ENCODE results near the gene MAG.

Gene MAG

GRCh38 chr19:35270381-35270811 is 21.6 kb upstream of the MAG start:
- Mint-ChIP-seq H3K27me3 (ENCODE audit: low read depth) (no peaks in the 10 kb centered on the region), H3K4me1 (ENCODE audit: low read depth) (peaks cover 8% of the 10 kb centered on the region), H3K4me3 (peak overlapping the region; percentile 69), H3K9me3 (no peaks in the 10 kb centered on the region), H3K36me3 (ENCODE audit: low read depth) (peaks cover 29% of the 10 kb centered on the region), H3K27ac (no peak overlapping the region)

DNA sequence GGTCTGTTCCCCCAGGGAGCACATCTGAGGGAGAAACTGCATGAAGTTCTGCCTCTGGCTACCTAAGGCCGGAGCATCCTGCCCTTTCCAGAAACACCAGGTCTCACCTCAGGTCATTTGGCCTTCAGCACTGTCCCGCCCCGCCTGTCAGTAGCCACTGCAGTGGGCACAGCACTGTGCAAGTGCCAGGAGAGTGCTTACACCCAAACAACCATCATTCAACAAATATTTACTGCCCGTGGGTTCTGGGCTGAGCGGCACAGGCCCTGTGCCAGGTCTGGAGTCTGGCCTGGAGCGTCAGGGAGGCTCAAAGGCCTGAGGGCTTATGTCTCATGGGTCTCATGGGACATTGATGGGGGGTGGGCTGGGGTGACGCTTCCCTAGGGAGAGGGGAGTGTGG is 20.4 kb upstream of the MAG start:
- H3K27ac Mint-ChIP-seq = no peak overlapping the region
- peaks cover 5% of the 10 kb centered on the region for H3K4me1 Mint-ChIP-seq (ENCODE audit: low read depth)
- H3K36me3 Mint-ChIP-seq (ENCODE audit: low read depth) = peaks cover 36% of the 10 kb centered on the region
- H3K4me3 Mint-ChIP-seq = no peak overlapping the region
- no peaks in the 10 kb centered on the region for H3K27me3 Mint-ChIP-seq (ENCODE audit: low read depth)
- no peaks in the 10 kb centered on the region for H3K9me3 Mint-ChIP-seq

GRCh38 chr19:35272122-35272719 is 19.7 kb upstream of the MAG start:
- no peak overlapping the region for H3K4me3 Mint-ChIP-seq
- peaks cover 5% of the 10 kb centered on the region for H3K4me1 Mint-ChIP-seq (ENCODE audit: low read depth)
- H3K9me3 Mint-ChIP-seq = no peaks in the 10 kb centered on the region
- peaks cover 40% of the 10 kb centered on the region for H3K36me3 Mint-ChIP-seq (ENCODE audit: low read depth)
- H3K27ac Mint-ChIP-seq = peak overlapping the region; percentile 23
- no peaks in the 10 kb centered on the region for H3K27me3 Mint-ChIP-seq (ENCODE audit: low read depth)

DNA sequence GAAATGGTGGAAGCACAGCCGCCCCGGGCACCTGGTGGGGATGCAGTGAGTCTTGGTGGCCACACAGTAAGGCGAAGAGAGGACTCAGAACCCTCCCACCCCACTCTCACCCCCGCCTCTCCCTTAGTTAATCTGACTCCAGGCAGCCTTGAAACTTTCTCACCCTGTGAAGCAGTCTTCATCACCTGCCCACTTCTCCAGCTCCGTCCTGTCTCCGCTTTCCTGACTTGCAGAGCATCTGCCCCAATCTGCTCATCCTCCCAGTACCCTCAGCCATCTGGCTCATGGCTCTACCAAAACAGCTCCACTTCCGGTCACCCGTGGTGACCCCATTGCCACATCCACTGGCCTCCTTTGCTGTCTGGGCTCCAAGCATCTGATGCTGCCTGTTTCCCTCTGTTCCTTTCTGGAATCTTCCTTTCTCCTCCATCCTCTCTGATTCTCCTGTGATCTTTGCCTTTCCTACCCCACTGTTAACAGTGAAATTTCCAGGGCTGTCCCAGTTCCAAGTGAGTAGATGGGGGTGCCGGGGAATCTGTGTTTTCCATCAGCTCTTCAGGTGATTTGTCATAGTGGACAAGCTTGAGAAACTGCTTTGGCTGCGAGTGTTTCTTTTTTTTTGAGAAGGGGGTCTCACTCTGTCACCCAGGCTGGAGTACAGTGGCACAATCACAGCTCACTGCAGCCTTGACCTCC is 18.9 kb upstream of the MAG start:
- H3K9me3 Mint-ChIP-seq = no peaks in the 10 kb centered on the region
- peaks cover 39% of the 10 kb centered on the region for H3K36me3 Mint-ChIP-seq (ENCODE audit: low read depth)
- peaks cover 5% of the 10 kb centered on the region for H3K4me1 Mint-ChIP-seq (ENCODE audit: low read depth)
- no peak overlapping the region for H3K27ac Mint-ChIP-seq
- peak overlapping the region; percentile 1 for H3K4me3 Mint-ChIP-seq
- no peaks in the 10 kb centered on the region for H3K27me3 Mint-ChIP-seq (ENCODE audit: low read depth)

- H3K4me3 Mint-ChIP-seq = no peak overlapping the region
- peaks cover 39% of the 10 kb centered on the region for H3K36me3 Mint-ChIP-seq (ENCODE audit: low read depth)
- H3K4me1 Mint-ChIP-seq (ENCODE audit: low read depth) = peaks cover 5% of the 10 kb centered on the region
- no peak overlapping the region for H3K27ac Mint-ChIP-seq
- no peaks in the 10 kb centered on the region for H3K9me3 Mint-ChIP-seq
- no peaks in the 10 kb centered on the region for H3K27me3 Mint-ChIP-seq (ENCODE audit: low read depth)
These were observed 18.2 kb upstream of the MAG start for GRCh38 chr19:35273686-35274259.

DNA sequence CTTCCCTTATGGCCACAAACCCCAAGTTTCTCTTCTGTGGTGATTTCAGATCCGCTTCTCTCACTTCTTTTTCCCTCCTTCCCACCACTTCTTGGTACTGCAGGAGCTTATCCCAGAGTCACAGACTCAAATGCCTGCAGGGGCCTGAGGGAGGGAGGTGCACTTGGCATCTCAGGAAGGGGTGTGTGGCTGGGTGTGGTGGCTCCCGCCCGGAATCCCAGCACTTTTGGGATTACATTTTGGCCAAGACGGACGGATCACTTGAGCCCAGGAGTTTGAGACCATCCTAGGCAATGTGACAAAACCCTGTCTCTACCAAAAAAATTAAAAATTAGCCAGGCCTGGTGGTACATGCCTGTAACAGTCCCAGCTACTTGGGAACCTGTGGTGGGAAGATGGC is 17.6 kb upstream of the MAG start:
- Mint-ChIP-seq H3K27ac (no peak overlapping the region), H3K36me3 (ENCODE audit: low read depth) (peaks cover 39% of the 10 kb centered on the region), H3K9me3 (no peaks in the 10 kb centered on the region), H3K4me3 (no peak overlapping the region), H3K27me3 (ENCODE audit: low read depth) (no peaks in the 10 kb centered on the region), H3K4me1 (ENCODE audit: low read depth) (peaks cover 5% of the 10 kb centered on the region)

GRCh38 chr19:35276706-35277281 is 15.2 kb upstream of the MAG start:
- Mint-ChIP-seq H3K4me3 (no peak overlapping the region), H3K36me3 (ENCODE audit: low read depth) (peaks cover 33% of the 10 kb centered on the region), H3K27me3 (ENCODE audit: low read depth) (no peaks in the 10 kb centered on the region), H3K4me1 (ENCODE audit: low read depth) (peaks cover 3% of the 10 kb centered on the region), H3K27ac (no peak overlapping the region), H3K9me3 (no peaks in the 10 kb centered on the region)

DNA sequence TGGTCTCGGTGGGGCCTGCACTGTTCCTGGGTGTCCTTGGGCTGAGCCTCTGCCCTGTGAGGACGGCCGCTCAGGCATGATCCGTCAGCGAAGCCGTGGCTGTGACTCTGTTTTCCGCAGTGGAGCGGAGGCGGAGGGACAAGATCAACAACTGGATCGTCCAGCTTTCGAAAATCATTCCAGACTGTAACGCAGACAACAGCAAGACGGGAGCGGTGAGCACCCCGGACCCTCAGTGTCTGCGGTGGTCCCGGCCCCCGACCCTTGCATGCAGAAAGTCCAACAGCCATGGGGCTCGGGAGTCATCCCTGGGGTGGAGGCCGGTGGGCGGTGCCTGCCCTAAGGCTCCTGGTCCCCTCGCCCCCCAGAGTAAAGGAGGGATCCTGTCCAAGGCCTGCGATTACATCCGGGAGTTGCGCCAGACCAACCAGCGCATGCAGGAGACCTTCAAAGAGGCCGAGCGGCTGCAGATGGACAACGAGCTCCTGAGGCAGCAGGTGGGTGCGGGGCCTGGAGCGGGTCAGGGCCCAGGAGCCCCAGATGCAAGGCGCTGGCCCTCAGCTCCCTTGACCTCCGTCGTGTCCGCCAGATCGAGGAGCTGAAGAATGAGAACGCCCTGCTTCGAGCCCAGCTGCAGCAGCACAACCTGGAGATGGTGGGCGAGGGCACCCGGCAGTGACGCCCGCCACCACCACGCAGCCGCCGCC is 13.2 kb upstream of the MAG start:
- Mint-ChIP-seq H3K27ac (no peak overlapping the region), H3K27me3 (ENCODE audit: low read depth) (peaks cover 11% of the 10 kb centered on the region), H3K4me1 (ENCODE audit: low read depth) (no peaks in the 10 kb centered on the region), H3K9me3 (no peaks in the 10 kb centered on the region), H3K36me3 (ENCODE audit: low read depth) (peaks cover 20% of the 10 kb centered on the region), H3K4me3 (no peak overlapping the region)

DNA sequence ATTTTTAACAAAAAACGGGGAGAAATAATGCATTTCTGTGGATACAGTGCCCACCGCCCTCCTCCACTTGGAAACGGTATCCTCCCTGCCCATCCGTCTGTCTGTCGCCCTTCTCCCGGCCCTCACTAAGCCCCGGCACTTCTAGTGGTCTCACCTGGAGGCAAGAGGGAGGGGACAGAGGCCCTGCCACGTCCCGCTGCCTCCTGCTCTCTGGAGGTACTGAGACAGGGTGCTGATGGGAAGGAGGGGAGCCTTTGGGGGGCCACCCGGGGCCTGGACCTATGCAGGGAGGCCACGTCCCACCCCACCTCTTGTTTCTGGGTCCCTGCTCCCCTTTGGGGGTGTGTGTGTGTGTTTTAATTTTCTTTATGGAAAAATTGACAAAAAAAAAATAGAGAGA is 12.6 kb upstream of the MAG start:
- no peak overlapping the region for H3K27ac Mint-ChIP-seq
- peaks cover 13% of the 10 kb centered on the region for H3K36me3 Mint-ChIP-seq (ENCODE audit: low read depth)
- H3K9me3 Mint-ChIP-seq = no peaks in the 10 kb centered on the region
- peaks cover 11% of the 10 kb centered on the region for H3K27me3 Mint-ChIP-seq (ENCODE audit: low read depth)
- H3K4me3 Mint-ChIP-seq = no peak overlapping the region
- H3K4me1 Mint-ChIP-seq (ENCODE audit: low read depth) = no peaks in the 10 kb centered on the region

DNA sequence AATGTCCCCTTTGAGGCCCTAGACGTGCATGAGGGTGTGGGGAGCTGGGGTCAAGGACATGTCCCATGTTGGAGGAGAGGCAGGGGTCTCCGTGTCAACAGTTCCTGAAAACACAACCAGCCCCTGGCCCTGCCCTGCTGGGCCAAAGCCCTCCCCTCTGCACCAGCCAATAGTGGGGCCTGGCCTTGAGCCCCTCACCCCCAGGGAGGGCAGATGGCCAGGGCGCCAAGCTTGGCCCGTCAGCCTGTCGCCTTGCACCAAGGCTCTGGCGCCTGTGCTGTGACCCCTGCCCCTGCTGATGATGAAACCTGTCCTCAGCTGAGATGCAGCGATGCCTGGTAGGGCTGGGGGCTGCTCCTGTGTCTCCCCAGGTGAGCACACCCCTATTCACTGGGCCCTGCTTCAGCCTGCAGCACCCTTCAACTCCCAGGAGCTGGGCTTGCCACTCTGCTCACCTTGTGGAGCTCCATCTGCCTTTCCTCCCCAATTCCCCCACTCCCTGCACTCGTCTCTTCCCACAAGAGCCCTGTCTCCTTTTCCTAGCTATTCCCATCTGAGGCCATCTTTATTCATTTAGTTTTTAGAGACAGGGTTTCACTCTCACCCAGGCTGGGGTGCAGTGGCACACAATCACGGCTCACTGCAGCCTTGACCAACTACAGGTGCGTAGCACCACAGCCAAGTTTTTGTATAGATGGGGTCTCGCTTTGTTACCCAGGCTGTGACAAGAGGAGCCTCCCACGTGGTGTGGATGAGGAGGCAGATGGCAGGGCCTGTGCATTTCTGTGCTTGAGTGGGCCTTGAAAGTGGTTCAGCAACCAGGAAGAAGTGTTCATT is 11.8 kb upstream of the MAG start:
- Mint-ChIP-seq H3K9me3 (no peaks in the 10 kb centered on the region), H3K27me3 (ENCODE audit: low read depth) (peaks cover 15% of the 10 kb centered on the region), H3K4me1 (ENCODE audit: low read depth) (no peaks in the 10 kb centered on the region), H3K36me3 (ENCODE audit: low read depth) (peaks cover 11% of the 10 kb centered on the region), H3K4me3 (no peak overlapping the region), H3K27ac (peak overlapping the region; percentile 20)

GRCh38 chr19:35281303-35281702 is 10.7 kb upstream of the MAG start:
- H3K9me3 Mint-ChIP-seq = no peaks in the 10 kb centered on the region
- H3K27me3 Mint-ChIP-seq (ENCODE audit: low read depth) = peaks cover 15% of the 10 kb centered on the region
- H3K36me3 Mint-ChIP-seq (ENCODE audit: low read depth) = peaks cover 6% of the 10 kb centered on the region
- H3K27ac Mint-ChIP-seq = no peak overlapping the region
- no peak overlapping the region for H3K4me3 Mint-ChIP-seq
- no peaks in the 10 kb centered on the region for H3K4me1 Mint-ChIP-seq (ENCODE audit: low read depth)

DNA sequence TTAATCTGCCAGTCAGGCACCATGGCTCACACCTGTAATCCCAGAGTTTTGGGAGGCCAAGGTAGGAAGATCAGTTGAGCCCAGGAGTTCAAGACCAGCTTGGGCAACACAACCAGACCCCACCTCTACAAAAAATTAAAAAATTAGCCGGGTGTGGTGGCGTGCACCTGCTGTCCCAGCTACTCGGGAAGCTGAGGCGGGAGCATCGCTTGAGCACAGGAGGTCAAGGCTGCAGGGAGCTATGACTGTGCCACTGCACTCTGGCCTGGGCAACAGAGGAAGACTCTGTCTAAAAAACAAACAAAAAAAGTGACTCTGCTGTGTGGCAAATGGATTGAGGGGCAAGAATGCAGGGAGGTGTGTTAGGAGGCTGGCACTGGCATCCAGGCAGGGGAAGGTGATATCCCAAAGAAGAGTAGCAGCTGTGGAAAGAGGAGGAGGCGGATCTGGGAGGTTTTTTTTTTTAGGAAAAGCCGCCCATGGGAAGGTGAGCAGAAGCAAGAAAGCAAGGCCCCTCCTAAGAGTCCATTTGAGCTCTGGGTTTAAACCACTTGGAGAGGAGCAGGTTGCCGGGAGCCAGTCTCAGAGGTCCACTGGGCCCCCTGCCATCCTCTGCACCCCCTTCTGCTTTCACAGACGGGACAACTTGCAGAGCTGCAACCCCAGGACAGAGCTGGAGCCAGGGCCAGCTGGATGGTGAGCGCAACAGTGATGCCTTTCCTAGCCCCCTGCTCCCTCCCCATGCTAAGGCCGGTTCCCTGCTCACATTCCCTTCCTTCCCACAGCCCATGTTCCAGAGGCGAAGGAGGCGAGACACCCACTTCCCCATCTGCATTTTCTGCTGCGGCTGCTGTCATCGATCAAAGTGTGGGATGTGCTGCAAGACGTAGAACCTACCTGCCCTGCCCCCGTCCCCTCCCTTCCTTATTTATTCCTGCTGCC is 7.5 kb upstream of the MAG start:
- Mint-ChIP-seq H3K9me3 (no peaks in the 10 kb centered on the region), H3K4me1 (ENCODE audit: low read depth) (no peaks in the 10 kb centered on the region), H3K27ac (no peak overlapping the region), H3K27me3 (ENCODE audit: low read depth) (peaks cover 15% of the 10 kb centered on the region), H3K4me3 (no peak overlapping the region), H3K36me3 (ENCODE audit: low read depth) (no peaks in the 10 kb centered on the region)

DNA sequence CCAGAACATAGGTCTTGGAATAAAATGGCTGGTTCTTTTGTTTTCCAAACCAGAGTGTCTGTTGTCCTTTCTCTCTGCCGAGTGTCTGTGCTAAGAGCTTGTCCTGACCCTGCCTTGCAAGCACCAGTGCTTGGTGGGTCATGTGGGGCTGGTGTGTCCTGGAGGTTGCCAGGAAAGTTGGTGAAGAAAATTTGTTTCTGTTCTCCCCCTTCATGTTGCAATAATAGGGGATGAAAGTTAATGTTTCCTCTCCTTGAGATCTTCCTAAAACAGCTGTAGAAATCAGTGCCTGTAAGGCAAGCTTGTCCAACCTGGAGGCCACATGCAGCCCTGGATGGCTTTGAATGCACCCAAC is 6.9 kb upstream of the MAG start:
- Mint-ChIP-seq H3K27ac (no peak overlapping the region), H3K36me3 (ENCODE audit: low read depth) (no peaks in the 10 kb centered on the region), H3K4me3 (no peak overlapping the region), H3K27me3 (ENCODE audit: low read depth) (peaks cover 15% of the 10 kb centered on the region), H3K4me1 (ENCODE audit: low read depth) (no peaks in the 10 kb centered on the region), H3K9me3 (no peaks in the 10 kb centered on the region)

All from T-helper 1 cell treated with Interleukin-12 subunit alpha and Interleukin-12 subunit beta and Interleukin-4 antibody, amounts not matched to agents 30 μg/mL and 1 μg/mL, for 36 hours (primary cell).